ENCODE data around the gene FANCD2OS.
A peak's percentile ranks its signal among the peaks of the same experiment; 100 is the strongest.
"Not testable (repeated sequence)": the region's sequence is repeated elsewhere in the genome, so short reads cannot be mapped to it uniquely, and the experiment has no call there.

FANCD2OS gene

GRCh38 chr3:10145685-10146084, 37.6 kb upstream of the FANCD2OS start:
- TF ChIP-seq, protein P1, sequence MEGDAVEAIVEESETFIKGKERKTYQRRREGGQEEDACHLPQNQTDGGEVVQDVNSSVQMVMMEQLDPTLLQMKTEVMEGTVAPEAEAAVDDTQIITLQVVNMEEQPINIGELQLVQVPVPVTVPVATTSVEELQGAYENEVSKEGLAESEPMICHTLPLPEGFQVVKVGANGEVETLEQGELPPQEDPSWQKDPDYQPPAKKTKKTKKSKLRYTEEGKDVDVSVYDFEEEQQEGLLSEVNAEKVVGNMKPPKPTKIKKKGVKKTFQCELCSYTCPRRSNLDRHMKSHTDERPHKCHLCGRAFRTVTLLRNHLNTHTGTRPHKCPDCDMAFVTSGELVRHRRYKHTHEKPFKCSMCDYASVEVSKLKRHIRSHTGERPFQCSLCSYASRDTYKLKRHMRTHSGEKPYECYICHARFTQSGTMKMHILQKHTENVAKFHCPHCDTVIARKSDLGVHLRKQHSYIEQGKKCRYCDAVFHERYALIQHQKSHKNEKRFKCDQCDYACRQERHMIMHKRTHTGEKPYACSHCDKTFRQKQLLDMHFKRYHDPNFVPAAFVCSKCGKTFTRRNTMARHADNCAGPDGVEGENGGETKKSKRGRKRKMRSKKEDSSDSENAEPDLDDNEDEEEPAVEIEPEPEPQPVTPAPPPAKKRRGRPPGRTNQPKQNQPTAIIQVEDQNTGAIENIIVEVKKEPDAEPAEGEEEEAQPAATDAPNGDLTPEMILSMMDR (IDR thresholded peaks at IDR 0.05; ENCODE audit: low read depth, low read length, missing control alignments): no peak
- no peak for DNase-seq (ENCODE audit: low read depth)
- no peak overlapping the region for H3K4me3 ChIP-seq (ENCODE audit: low read depth, low read length)

DNA sequence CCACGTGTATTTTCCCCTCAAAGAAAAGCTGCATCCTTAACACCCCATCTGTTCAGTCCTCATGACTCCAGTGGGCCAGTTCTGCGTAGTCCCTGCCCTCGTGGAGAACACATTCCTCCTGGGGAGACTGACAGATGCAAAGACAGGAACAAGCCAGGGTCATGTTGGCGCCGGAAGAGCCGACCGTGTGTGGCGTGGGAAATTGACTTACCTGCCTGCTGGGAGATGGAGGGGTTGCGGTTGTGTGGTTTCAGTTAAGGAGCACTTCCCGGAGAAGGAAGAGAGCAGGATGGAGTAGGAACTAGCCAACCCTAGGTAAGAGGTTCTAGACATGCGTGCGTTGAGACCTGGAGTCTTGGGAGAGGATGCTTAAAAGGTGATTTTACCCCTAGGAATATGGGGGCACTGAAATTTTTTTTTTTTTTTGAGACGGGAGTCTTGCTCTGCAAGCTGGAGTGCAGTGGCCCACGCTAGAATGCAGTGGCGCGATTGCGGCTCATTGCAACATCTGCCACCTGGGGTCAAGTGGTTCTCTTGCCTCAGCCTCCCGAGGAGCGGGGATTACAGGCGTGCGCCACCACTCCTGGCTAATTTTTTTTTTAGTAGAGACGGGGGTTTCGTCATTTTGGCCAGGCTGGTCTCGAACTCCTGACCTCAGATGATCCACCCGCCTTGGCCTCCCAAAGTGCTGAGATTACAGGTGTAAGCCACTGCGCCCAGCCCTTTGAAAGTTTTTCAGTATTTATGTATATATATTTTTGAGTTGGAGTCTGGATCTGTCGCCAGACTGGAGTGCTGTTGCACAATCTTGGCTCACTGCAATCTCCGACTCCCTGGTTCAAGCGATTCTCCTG, 34.9 kb upstream of the FANCD2OS start:
- peak overlapping the region; percentile 62 for H3K4me3 ChIP-seq (ENCODE audit: low read depth, low read length)
- no peak for DNase-seq (ENCODE audit: low read depth)
- TF ChIP-seq, protein P1 (IDR thresholded peaks at IDR 0.05; ENCODE audit: low read depth, low read length, missing control alignments): no peak

GRCh38 chr3:10140996-10141546, 33.0 kb upstream of the FANCD2OS start:
- no peak for DNase-seq (ENCODE audit: low read depth)
- H3K4me3 ChIP-seq (ENCODE audit: low read depth, low read length): peak overlapping the region; percentile 62; the same call in 1 of the 2 replicates
- TF ChIP-seq, protein P1 (IDR thresholded peaks at IDR 0.05; ENCODE audit: low read depth, low read length, missing control alignments): no peak

- TF ChIP-seq, protein P1 (IDR thresholded peaks at IDR 0.05; ENCODE audit: low read depth, low read length, missing control alignments): no peak
- no peak overlapping the region for H3K4me3 ChIP-seq (ENCODE audit: low read depth, low read length)
- DNase-seq (ENCODE audit: low read depth): no peak
Measured at GRCh38 chr3:10137178-10137577, 29.1 kb upstream of the FANCD2OS start.

DNA sequence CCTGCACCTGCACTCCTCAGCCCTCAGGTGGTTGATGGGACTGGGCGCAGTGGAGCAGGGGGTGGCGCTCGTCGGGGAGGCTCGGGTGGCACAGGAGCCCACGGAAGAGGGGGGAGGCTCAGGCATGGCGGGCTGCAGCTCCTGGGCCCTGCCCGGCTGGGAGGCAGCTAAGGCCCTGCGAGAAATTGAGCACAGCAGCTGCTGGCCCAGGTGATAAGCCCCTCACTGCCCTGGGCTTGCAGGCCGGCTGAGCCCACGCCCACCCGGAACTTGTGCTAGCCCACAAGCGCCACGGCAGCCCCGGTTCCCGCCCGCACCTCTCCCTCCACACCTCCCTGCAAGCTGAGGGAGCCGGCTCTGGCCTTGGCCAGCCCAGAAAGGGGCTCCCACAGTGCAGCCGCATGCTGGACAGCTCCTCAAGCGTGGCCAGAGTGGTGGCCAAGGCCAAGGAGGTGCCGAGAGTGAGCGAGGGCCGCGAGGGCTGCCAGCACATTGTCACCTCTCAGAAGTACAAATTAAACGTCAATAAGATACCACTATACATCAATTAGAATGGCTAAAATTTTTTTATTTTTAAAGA, 28.5 kb upstream of the FANCD2OS start:
- TF ChIP-seq, protein P1 (IDR thresholded peaks at IDR 0.05; ENCODE audit: low read depth, low read length, missing control alignments): no peak
- H3K4me3 ChIP-seq (ENCODE audit: low read depth, low read length): no peak overlapping the region
- DNase-seq (ENCODE audit: low read depth): no peak

DNA sequence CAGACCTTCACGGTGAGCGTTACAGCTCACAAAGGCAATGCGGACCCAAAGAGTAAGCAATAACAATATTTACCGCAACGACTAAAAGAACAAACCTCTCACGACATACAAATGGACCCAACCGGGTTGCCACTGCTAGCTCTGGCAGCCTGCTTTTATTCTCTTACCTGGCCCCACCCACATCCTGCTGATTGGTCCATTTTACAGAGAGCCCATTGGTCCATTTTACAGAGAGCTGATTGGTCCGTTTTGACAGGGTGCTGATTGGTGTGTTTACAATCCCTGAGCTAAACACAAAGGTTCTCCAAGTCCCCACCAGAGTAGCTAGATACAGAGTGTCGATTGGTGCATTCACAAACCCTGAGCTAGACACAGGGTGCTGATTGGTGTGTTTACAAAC, 27.8 kb upstream of the FANCD2OS start:
- DNase-seq (ENCODE audit: low read depth); H3K4me3 ChIP-seq (ENCODE audit: low read depth, low read length): not testable (repeated sequence)

- H3K4me3 ChIP-seq (ENCODE audit: low read depth, low read length): no peak overlapping the region
- no peak for DNase-seq (ENCODE audit: low read depth)
- TF ChIP-seq, protein P1 (IDR thresholded peaks at IDR 0.05; ENCODE audit: low read depth, low read length, missing control alignments): no peak
Measured at GRCh38 chr3:10122724-10123123, 14.7 kb upstream of the FANCD2OS start.
